HCT116 (cell line): ENCODE data around the gene CCDC184. TPM values are rescaled to one million over a fixed set of nuclear protein-coding genes. Genes with fewer than 3 reads are reported as not detected.

Experiments used
- ATAC-seq: fragments of 200-7000 bp; cut with Tn5 transposase; 2 replicates; pipeline ENCODE4 v1.9.1; 2020; ENCODE audit warnings: mild to moderate bottlenecking, moderate library complexity
- BruUV-seq: library from RNA; stranded (reverse); fragments of 400-500 nt; replicated peaks from 2 replicates; lab custom pipeline; 2021; lab: Mats Ljungman, UMichigan
- CTCF ChIA-PET: fragments of 300-600 bp; sonication (Branson Sonifier 250); formaldehyde crosslinking; loops from one replicate; lab custom pipeline; 2021; ENCODE audit warnings: antibody characterized with exemption; lab: Charles Lee
- POLR2A ChIA-PET: fragments of 300-600, 350-600 bp; sonication (Branson Sonifier 250); formaldehyde crosslinking; loops from one replicate; lab custom pipeline; 2021; ENCODE audit warnings: antibody characterized with exemption; lab: Charles Lee
- RAD21 ChIA-PET, 2 experiments: fragments of 300-600 bp; sonication (Branson Sonifier 250); formaldehyde crosslinking; loops; one replicate each; lab custom pipeline; 2023; ENCODE audit warnings: low total read pairs in 2 of 2; ENCODE audit not compliant: uncharacterized antibody in 2 of 2, unreplicated experiment in 2 of 2, low non-redundant PET in 1 of 2; lab: Charles Lee
- DNase-seq: peaks from one replicate; pipeline ENCODE4 v3.0.0-alpha.2; 2010; ENCODE audit warnings: low read depth, low spot score
- H2AFZ ChIP-seq: fragments of 200-600 bp; shearing (Covaris generic), sonication (generic); 2 replicates; pipeline ENCODE4 v1.6.1; 2017; ENCODE audit warnings: low read depth, mixed run types, mixed read lengths, antibody characterized with exemption, low read length; ENCODE audit not compliant: poor library complexity, severe bottlenecking
- H3K27ac ChIP-seq: 2 replicates; pipeline ENCODE4 v1.5.1; 2012; ENCODE audit warnings: low read depth, low read length
- H3K27me3 ChIP-seq: fragments of 200-600 bp; sonication (generic); 2 replicates; pipeline ENCODE4 v1.6.1; 2016; ENCODE audit warnings: mixed run types, low read length, mixed read lengths; ENCODE audit not compliant: insufficient read depth
- H3K36me3 ChIP-seq, 2 experiments: fragments of 200-500 bp in 1 of 2; fragments of 200-600 bp in 1 of 2; sonication (Bioruptor generic) in 1 of 2; sonication (generic) in 1 of 2; 2 replicates each; pipeline versions ENCODE4 v1.5.1 to v1.6.1; 2014 to 2016; ENCODE audit warnings: low read length in 2 of 2, inconsistent platforms in 1 of 2, mixed read lengths in 1 of 2, mixed run types in 1 of 2; ENCODE audit not compliant: insufficient read depth in 2 of 2, control insufficient read depth in 1 of 2
- H3K4me1 ChIP-seq, 2 experiments: fragments of 200-600 bp in 1 of 2; sonication (generic) in 1 of 2; 2 replicates each; pipeline versions ENCODE4 v1.5.1 to v1.6.1; 2012 to 2017; ENCODE audit warnings: low read length in 2 of 2, inconsistent platforms in 1 of 2, mild to moderate bottlenecking in 1 of 2, mixed read lengths in 1 of 2, mixed run types in 1 of 2, moderate library complexity in 1 of 2; ENCODE audit not compliant: insufficient read depth in 2 of 2, control insufficient read depth in 1 of 2
- H3K4me2 ChIP-seq: fragments of 200-600 bp; sonication (generic); 2 replicates; pipeline ENCODE4 v1.6.1; 2017; ENCODE audit warnings: mixed run types, low read length, mixed read lengths
- H3K4me3 ChIP-seq, 2 experiments: fragments of 200-600 bp in 1 of 2; sonication (generic) in 1 of 2; replicated peaks in 1 of 2; 2 replicates each; pipeline ENCODE4 v1.5.1; 2011 to 2016; ENCODE audit warnings: low read length in 2 of 2, control low read depth in 1 of 2, low read depth in 1 of 2, mild to moderate bottlenecking in 1 of 2, mixed read lengths in 1 of 2, mixed run types in 1 of 2
- H3K79me2 ChIP-seq: fragments of 200-600 bp; sonication (generic); 2 replicates; pipeline ENCODE4 v1.6.1; 2017; ENCODE audit warnings: mild to moderate bottlenecking, mixed run types, low read length, moderate library complexity, mixed read lengths; ENCODE audit not compliant: insufficient read depth
- H3K9ac ChIP-seq: fragments of 200-600 bp; sonication (generic); 2 replicates; pipeline ENCODE4 v1.6.1; 2016; ENCODE audit warnings: low read length, mixed read lengths
- H3K9me2 ChIP-seq: fragments of 200-600 bp; sonication (generic), shearing (Covaris generic); 2 replicates; pipeline ENCODE4 v1.6.1; 2017; ENCODE audit warnings: mixed run types, mild to moderate bottlenecking, moderate library complexity; ENCODE audit not compliant: insufficient read depth
- H3K9me3 ChIP-seq, 2 experiments: fragments of 200-500 bp in 1 of 2; fragments of 200-600 bp in 1 of 2; sonication (Bioruptor generic) in 1 of 2; sonication (generic) in 1 of 2; 2 replicates each; pipeline ENCODE4 v1.6.1; 2014 to 2017; ENCODE audit warnings: low read length in 2 of 2, mixed read lengths in 2 of 2, inconsistent platforms in 1 of 2, low read depth in 1 of 2, mild to moderate bottlenecking in 1 of 2, mixed run types in 1 of 2, moderate library complexity in 1 of 2; ENCODE audit not compliant: control insufficient read depth in 1 of 2, insufficient read depth in 1 of 2
- H4K20me1 ChIP-seq: fragments of 200-600 bp; sonication (generic), shearing (Covaris generic); 2 replicates; pipeline ENCODE4 v1.6.1; 2017; ENCODE audit warnings: mixed run types, mild to moderate bottlenecking, moderate library complexity; ENCODE audit not compliant: insufficient read depth
- EGR1 ChIP-seq: IDR thresholded peaks from 2 replicates; pipeline ENCODE4 v1.6.1; 2012; ENCODE audit warnings: low read depth
- ELF1 ChIP-seq: IDR thresholded peaks from 2 replicates; pipeline ENCODE4 v1.6.1; 2012; ENCODE audit warnings: low read depth, borderline replicate concordance
- POLR2A ChIP-seq: IDR thresholded peaks from 2 replicates; pipeline ENCODE4 v1.7.0; 2011; ENCODE audit warnings: borderline replicate concordance; ENCODE audit not compliant: insufficient read depth, insufficient read length; ENCODE audit errors: extremely low read depth
- POLR2AphosphoS5 ChIP-seq: IDR thresholded peaks from 2 replicates; pipeline ENCODE4 v1.6.1; 2011; ENCODE audit warnings: mild to moderate bottlenecking, low read depth, low read length, moderate library complexity
- SIN3A ChIP-seq: IDR thresholded peaks from 2 replicates; pipeline ENCODE4 v1.6.1; 2012; ENCODE audit warnings: low read depth
- SP1 ChIP-seq: IDR thresholded peaks from 2 replicates; pipeline ENCODE4 v1.6.1; 2012; ENCODE audit warnings: low read depth
- ZFX ChIP-seq: fragments of 450-650 bp; IDR thresholded peaks from 2 replicates; pipeline ENCODE4 v1.6.1; 2017
- intact Hi-C: fragments of 100-400 bp; cut with micrococcal nuclease; formaldehyde crosslinking; loops from 2 replicates; pipeline ENCODE4 v1.10.0; 2022
- total RNA-seq: library from RNA; stranded (reverse); gene quantifications from one replicate; pipeline ENCODE4 v1.2.1, GENCODE V29; 2021; ENCODE audit not compliant: unreplicated experiment
- TF ChIP-seq, protein P1 (sequence below), 3 experiments: fragments of 200-600 bp in 1 of 3; sonication (generic) in 1 of 3; IDR thresholded peaks in 2 of 3; conservative IDR thresholded peaks in 1 of 3; 2 replicates each; pipeline ENCODE4 v1.5.1; 2012 to 2017; ENCODE audit warnings: low read depth in 2 of 3, low read length in 2 of 3, antibody characterized with exemption in 1 of 3, borderline replicate concordance in 1 of 3, control low read depth in 1 of 3, mild to moderate bottlenecking in 1 of 3, mixed read lengths in 1 of 3, mixed run types in 1 of 3, moderate library complexity in 1 of 3; ENCODE audit not compliant: insufficient read depth in 1 of 3
- TF ChIP-seq, protein P2 (sequence below): IDR thresholded peaks from 2 replicates; pipeline ENCODE4 v1.6.1; 2012

Gene CCDC184
- total RNA-seq, 1 experiment from 2014 or later = 0.34 TPM

DNA sequence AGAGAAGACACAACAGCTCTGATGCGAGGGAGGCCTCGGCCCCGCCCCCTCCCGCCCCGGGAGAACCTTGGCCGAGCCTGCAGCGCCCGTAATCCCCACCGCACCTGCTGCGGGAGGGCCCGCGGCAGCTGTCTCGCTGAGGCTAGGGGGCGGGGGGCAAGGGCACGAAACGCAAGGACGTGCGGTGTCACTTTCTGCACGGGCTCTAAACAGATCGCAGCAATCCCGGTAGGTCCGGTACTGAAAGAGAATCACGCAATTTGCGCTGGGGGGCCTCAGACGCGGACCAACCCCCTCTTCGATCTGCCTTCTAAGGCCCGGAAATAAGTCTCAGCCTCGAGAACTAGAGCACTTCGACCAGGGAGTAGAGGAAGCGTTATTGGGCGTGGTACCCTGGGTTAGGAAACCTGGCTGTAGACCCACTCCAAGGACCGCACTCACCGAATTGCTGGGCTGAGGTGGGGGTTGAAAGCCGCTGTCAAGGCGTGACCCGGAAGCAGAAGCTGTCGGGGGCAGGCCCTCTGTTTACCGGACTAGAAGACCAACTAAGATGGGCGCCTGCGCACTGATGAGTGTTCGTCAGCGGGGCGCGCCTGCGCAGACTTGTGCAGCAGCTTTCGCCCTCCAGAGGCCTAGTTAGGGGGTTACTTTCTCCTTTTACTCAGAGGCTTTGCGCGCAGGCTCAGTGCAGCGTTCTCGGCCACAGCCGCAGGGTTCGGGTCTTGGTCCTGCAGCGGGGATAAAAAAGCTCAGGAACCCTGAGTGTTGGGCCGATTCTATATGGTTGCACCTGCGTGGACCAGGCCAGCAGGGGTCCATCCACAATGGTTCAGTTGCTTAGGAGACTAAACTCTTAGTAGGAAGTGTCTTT is 26.2 kb upstream of the CCDC184 start, which contains the start of gene ASB8:
Gene ASB8, minus strand, starts transcription at position 498 of the 871 bp plus-strand sequence. CDS start 4,019 bp downstream, outside the sequence.
- peaks cover 8% of the 10 kb centered on the region in 2 experiments for H3K4me1 ChIP-seq
- H2AFZ ChIP-seq = peak within 1 kb of the TSS; percentile 84
- H3K36me3 ChIP-seq = no peaks in the 10 kb centered on the region
- peak within 1 kb of the TSS; percentile 83 for H3K4me2 ChIP-seq
- H3K79me2 ChIP-seq = 0 out of 2 replicates have a peak, but pooled peaks cover 4% of the 10 kb centered on the region
- peak within 1 kb of the TSS; percentile 36 for H3K27ac ChIP-seq
- TF ChIP-seq EGR1 = 0 out of 2 replicates have a peak, but pooled peaks have one; percentile 23
- TF ChIP-seq SIN3A = peak; percentile 51; the same call in 1 of the 2 replicates
- peak; percentile 73 for TF ChIP-seq POLR2A
- TF ChIP-seq SP1 = no peak
- peak; percentile 84 for TF ChIP-seq POLR2AphosphoS5
- peak; percentile 47 for TF ChIP-seq ZFX
- TF ChIP-seq, protein P1, sequence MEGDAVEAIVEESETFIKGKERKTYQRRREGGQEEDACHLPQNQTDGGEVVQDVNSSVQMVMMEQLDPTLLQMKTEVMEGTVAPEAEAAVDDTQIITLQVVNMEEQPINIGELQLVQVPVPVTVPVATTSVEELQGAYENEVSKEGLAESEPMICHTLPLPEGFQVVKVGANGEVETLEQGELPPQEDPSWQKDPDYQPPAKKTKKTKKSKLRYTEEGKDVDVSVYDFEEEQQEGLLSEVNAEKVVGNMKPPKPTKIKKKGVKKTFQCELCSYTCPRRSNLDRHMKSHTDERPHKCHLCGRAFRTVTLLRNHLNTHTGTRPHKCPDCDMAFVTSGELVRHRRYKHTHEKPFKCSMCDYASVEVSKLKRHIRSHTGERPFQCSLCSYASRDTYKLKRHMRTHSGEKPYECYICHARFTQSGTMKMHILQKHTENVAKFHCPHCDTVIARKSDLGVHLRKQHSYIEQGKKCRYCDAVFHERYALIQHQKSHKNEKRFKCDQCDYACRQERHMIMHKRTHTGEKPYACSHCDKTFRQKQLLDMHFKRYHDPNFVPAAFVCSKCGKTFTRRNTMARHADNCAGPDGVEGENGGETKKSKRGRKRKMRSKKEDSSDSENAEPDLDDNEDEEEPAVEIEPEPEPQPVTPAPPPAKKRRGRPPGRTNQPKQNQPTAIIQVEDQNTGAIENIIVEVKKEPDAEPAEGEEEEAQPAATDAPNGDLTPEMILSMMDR (IDR thresholded peaks at IDR 0.05 in 2 of 3, conservative IDR thresholded peaks at IDR 0.05 in 1 of 3; ENCODE audit: borderline replicate concordance in 1 of 3, insufficient read depth in 1 of 3, low read depth in 2 of 3, low read length in 2 of 3) = peak; percentile 18 to 47 (median 44); a peak in 3 of 6 replicates
- no peak; the same call in 1 of the 2 replicates for TF ChIP-seq ELF1
- TF ChIP-seq, protein P2, sequence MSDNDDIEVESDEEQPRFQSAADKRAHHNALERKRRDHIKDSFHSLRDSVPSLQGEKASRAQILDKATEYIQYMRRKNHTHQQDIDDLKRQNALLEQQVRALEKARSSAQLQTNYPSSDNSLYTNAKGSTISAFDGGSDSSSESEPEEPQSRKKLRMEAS = peak; percentile 14; the same call in 1 of the 2 replicates
- H4K20me1 ChIP-seq = no peaks in the 10 kb centered on the region
- ChIA-PET POLR2A (interaction anchor here (1.1 kb wide), 3 partner anchors 22 to 252 kb away, joined by 3 to 4 read pairs (median 4); partner anchors contain the start of gene VDR), CTCF (interaction anchor here (0.7 to 1.4 kb wide), 12 partner anchors 9 to 638 kb away, joined by 3 to 6 read pairs (median 4); partner anchors contain the start of genes PFKM and VDR), RAD21 (interaction anchor here in 1 of 2 experiments (1.0 kb wide), 1 partner anchor 319 kb away, joined by 3 read pairs; no protein-coding TSS in a partner anchor)
- DNase-seq = peak; percentile 96
- H3K9me3 ChIP-seq = no peaks in the 10 kb centered on the region
- H3K4me3 ChIP-seq = peak within 1 kb of the TSS; percentile 83 to 98
- TSS peak; percentile 59 for BruUV-seq
- peak within 1 kb of the TSS; percentile 64 for H3K9ac ChIP-seq
- peak; percentile 93 for ATAC-seq
- intact Hi-C loops = loop anchor here (5.0 kb wide), 1 partner anchor 50 kb away; the partner anchor contains the start of gene SENP1
- H3K9me2 ChIP-seq = no peaks in the 10 kb centered on the region
- H3K27me3 ChIP-seq = no peaks in the 10 kb centered on the region
